GM23248 (cell line): ENCODE results near the gene DDOST. TPM values are rescaled to one million over a fixed set of nuclear protein-coding genes. Genes with fewer than 3 reads are reported as not detected.

Source experiments
- DNase-seq: peaks from one replicate; pipeline ENCODE4 v3.0.0-alpha.2; 2015
- H2AFZ ChIP-seq: fragments of 200-600 bp; sonication (generic); 2 replicates; pipeline ENCODE4 v1.6.1; 2016; ENCODE audit warnings: antibody characterized with exemption
- H3F3A ChIP-seq: fragments of 200-600 bp; sonication (generic); 2 replicates; pipeline ENCODE4 v1.6.1; 2016; ENCODE audit warnings: mild to moderate bottlenecking, antibody characterized with exemption, mixed run types; ENCODE audit not compliant: insufficient read depth
- H3K27ac ChIP-seq: fragments of 200-600 bp; sonication (generic); 2 replicates; pipeline ENCODE4 v1.5.1; 2016; ENCODE audit warnings: mild to moderate bottlenecking
- H3K27me3 ChIP-seq: fragments of 200-600 bp; sonication (generic); replicated peaks from 2 replicates; pipeline ENCODE4 v1.6.1; 2016; ENCODE audit warnings: mild to moderate bottlenecking; ENCODE audit not compliant: insufficient read depth
- H3K36me3 ChIP-seq: fragments of 200-600 bp; sonication (generic); 2 replicates; pipeline ENCODE4 v1.6.1; 2016; ENCODE audit warnings: low read depth, mild to moderate bottlenecking
- H3K4me1 ChIP-seq: fragments of 200-600 bp; sonication (generic); 2 replicates; pipeline ENCODE4 v1.6.1; 2016; ENCODE audit warnings: mild to moderate bottlenecking; ENCODE audit not compliant: insufficient read depth
- H3K4me2 ChIP-seq: fragments of 200-600 bp; sonication (generic); one replicate; pipeline ENCODE4 v1.6.1; 2016; ENCODE audit warnings: mild to moderate bottlenecking; ENCODE audit not compliant: unreplicated experiment
- H3K4me3 ChIP-seq: fragments of 200-600 bp; sonication (generic); 2 replicates; pipeline ENCODE4 v1.5.1; 2016; ENCODE audit warnings: mild to moderate bottlenecking
- H3K79me2 ChIP-seq: fragments of 200-600 bp; sonication (generic); 2 replicates; pipeline ENCODE4 v1.6.1; 2016; ENCODE audit warnings: mild to moderate bottlenecking; ENCODE audit not compliant: insufficient read depth
- H3K9ac ChIP-seq: fragments of 200-600 bp; sonication (generic); 2 replicates; pipeline ENCODE4 v1.6.1; 2016; ENCODE audit warnings: mild to moderate bottlenecking
- H3K9me2 ChIP-seq: fragments of 200-600 bp; sonication (generic); 2 replicates; pipeline ENCODE4 v1.6.1; 2016; ENCODE audit warnings: mixed run types, mild to moderate bottlenecking, moderate library complexity; ENCODE audit not compliant: insufficient read depth
- H3K9me3 ChIP-seq: fragments of 200-600 bp; sonication (generic); one replicate; pipeline ENCODE4 v1.6.1; 2017; ENCODE audit warnings: low read depth
- H4K20me1 ChIP-seq: fragments of 200-600 bp; sonication (generic); 2 replicates; pipeline ENCODE4 v1.6.0; 2016; ENCODE audit not compliant: insufficient read depth
- EZH2 ChIP-seq: fragments of 200-600 bp; sonication (generic); IDR thresholded peaks from 2 replicates; pipeline ENCODE4 v1.6.1; 2018; ENCODE audit warnings: antibody characterized with exemption, mild to moderate bottlenecking; ENCODE audit not compliant: insufficient read depth, poor library complexity, severe bottlenecking
- EZH2phosphoT487 ChIP-seq: fragments of 200-600 bp; sonication (generic); IDR thresholded peaks from 2 replicates; pipeline ENCODE4 v1.6.1; 2018; ENCODE audit warnings: antibody characterized with exemption, moderate library complexity, mild to moderate bottlenecking, low read depth; ENCODE audit not compliant: insufficient read depth
- WGBS, 2 experiments: methylation state at CpG; one replicate each; pipeline ENCODE4 v1.1.6; 2015 to 2017; ENCODE audit warnings: low lambda C conversion rate in 2 of 2, low coverage in 1 of 2; ENCODE audit errors: missing lambda C conversion rate in 2 of 2; 5-methylcytosine and 5-hydroxymethylcytosine counted together
- in situ Hi-C: fragments of 300-500 bp; cut with MboI; formaldehyde crosslinking; loops from 2 replicates; pipeline ENCODE4 v1.15.0; 2020
- polyA plus RNA-seq: library from polyadenylated mRNA; unstranded; fragments of >200 nt; fragmentation: Nextera tagmentation; extraction: Ambion mirVana; gene quantifications from 2 replicates; pipeline ENCODE4 v1.2.1, GENCODE V29; 2016
- total RNA-seq: library from RNA; depleted of rRNA; stranded (reverse); fragments of >200 nt; shearing (Covaris generic); gene quantifications from 2 replicates; pipeline ENCODE4 v1.2.3, GENCODE V29; 2014

The DDOST gene
- total and polyA plus RNA-seq, 2 experiments from 2014 or later, result 348 to 356 TPM

- Histone ChIP-seq H3K4me3 (no peak overlapping the region), H3K9ac (no peak overlapping the region), H3K4me1 (peaks cover 22% of the 10 kb centered on the region), H3K4me2 (no peak overlapping the region), H3K36me3 (no peaks in the 10 kb centered on the region), H3K27me3 (no peaks in the 10 kb centered on the region), H3K9me3 (no peaks in the 10 kb centered on the region), H2AFZ (no peak overlapping the region), H3K9me2 (no peaks in the 10 kb centered on the region), H3F3A (no peaks in the 10 kb centered on the region), H4K20me1 (no peaks in the 10 kb centered on the region), H3K27ac (no peak overlapping the region), H3K79me2 (no peaks in the 10 kb centered on the region)
- no peak for TF ChIP-seq EZH2phosphoT487
- no peak for TF ChIP-seq EZH2
- no peak for DNase-seq
- in situ Hi-C loops, result loop anchor here (10.0 kb wide), 1 partner anchor 485 kb away; no protein-coding TSS in a partner anchor
- 87 to 89% methylated on average over 9 of the region's 9 CpGs for WGBS, 2 experiments
Observed at GRCh38 chr1:20699558-20699957, 38.4 kb upstream of the DDOST start.

GRCh38 chr1:20698195-20698910 is 37.2 kb upstream of the DDOST start:
- Histone ChIP-seq H2AFZ (peak overlapping the region; percentile 41), H3K4me2 (peak overlapping the region; percentile 46), H3K4me1 (peaks cover 22% of the 10 kb centered on the region), H3K4me3 (no peak overlapping the region), H3F3A (no peaks in the 10 kb centered on the region), H3K79me2 (no peaks in the 10 kb centered on the region), H3K9me2 (no peaks in the 10 kb centered on the region), H3K9ac (no peak overlapping the region), H3K27me3 (no peaks in the 10 kb centered on the region), H3K9me3 (no peaks in the 10 kb centered on the region), H3K36me3 (no peaks in the 10 kb centered on the region), H4K20me1 (no peaks in the 10 kb centered on the region), H3K27ac (no peak overlapping the region)
- WGBS, 2 experiments, result 73% methylated on average over 18 of the region's 18 CpGs
- no peak for TF ChIP-seq EZH2
- TF ChIP-seq EZH2phosphoT487, result no peak
- in situ Hi-C loops, result loop anchor here (10.0 kb wide), 1 partner anchor 486 kb away; no protein-coding TSS in a partner anchor
- DNase-seq, result peak; percentile 70

DNA sequence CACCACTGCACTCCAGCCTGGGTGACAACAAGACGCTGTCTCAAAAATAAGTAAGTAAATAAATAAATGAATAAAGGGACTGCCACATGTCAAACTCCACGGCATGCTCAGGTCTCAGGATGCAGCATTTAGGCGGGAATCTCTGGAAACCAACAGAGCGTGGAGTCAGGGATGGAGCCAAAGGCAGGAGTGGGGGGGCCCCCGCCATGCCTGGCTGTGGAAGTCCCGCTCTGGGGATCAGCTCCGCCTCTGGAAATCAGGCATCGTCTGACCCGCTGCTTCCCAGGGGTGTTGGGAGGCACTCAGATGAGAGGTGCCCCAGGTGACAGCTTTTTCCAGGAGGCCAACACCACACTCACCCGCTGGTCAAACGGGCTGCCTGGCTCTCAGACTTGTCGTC is 36.4 kb upstream of the DDOST start:
- Histone ChIP-seq H2AFZ (peak overlapping the region; percentile 100; the same call in 1 of the 2 replicates), H3K4me3 (peak overlapping the region; percentile 90), H3K4me1 (peaks cover 22% of the 10 kb centered on the region), H3K9me3 (no peaks in the 10 kb centered on the region), H4K20me1 (no peaks in the 10 kb centered on the region), H3K27me3 (no peaks in the 10 kb centered on the region), H3K79me2 (no peaks in the 10 kb centered on the region), H3K9me2 (no peaks in the 10 kb centered on the region), H3K27ac (peak overlapping the region; percentile 88; the same call in 1 of the 2 replicates), H3K36me3 (no peaks in the 10 kb centered on the region), H3K4me2 (peak overlapping the region; percentile 96), H3F3A (no peaks in the 10 kb centered on the region), H3K9ac (peak overlapping the region; percentile 85)
- TF ChIP-seq EZH2 (no peak), EZH2phosphoT487 (no peak)
- WGBS, 2 experiments, result 87 to 88% methylated on average over 12 of the region's 12 CpGs
- in situ Hi-C loops, result loop anchor here (10.0 kb wide), 1 partner anchor 487 kb away; no protein-coding TSS in a partner anchor
- no peak for DNase-seq

GRCh38 chr1:20696397-20697333 is 35.5 kb upstream of the DDOST start:
- H4K20me1 ChIP-seq, result no peaks in the 10 kb centered on the region
- H3K4me1 ChIP-seq, result peaks cover 22% of the 10 kb centered on the region
- H3K79me2 ChIP-seq, result no peaks in the 10 kb centered on the region
- WGBS, 2 experiments, result 2 to 3% methylated on average over 33 to 42 of the region's 46 CpGs
- in situ Hi-C loops, result loop anchor here (10.0 kb wide), 1 partner anchor 488 kb away; no protein-coding TSS in a partner anchor
- H3F3A ChIP-seq, result no peaks in the 10 kb centered on the region
- H3K36me3 ChIP-seq, result no peaks in the 10 kb centered on the region
- DNase-seq, result peak; percentile 97
- no peaks in the 10 kb centered on the region for H3K27me3 ChIP-seq
- peak overlapping the region; percentile 96 for H3K4me2 ChIP-seq
- H3K4me3 ChIP-seq, result peak overlapping the region; percentile 90
- H2AFZ ChIP-seq, result peak overlapping the region; percentile 100
- no peaks in the 10 kb centered on the region for H3K9me3 ChIP-seq
- H3K9me2 ChIP-seq, result no peaks in the 10 kb centered on the region
- peak overlapping the region; percentile 88 for H3K27ac ChIP-seq
- TF ChIP-seq EZH2 (no peak), EZH2phosphoT487 (no peak)
- H3K9ac ChIP-seq, result peak overlapping the region; percentile 85
